Kidney epithelial cell (primary cell): ENCODE data around the gene CLRN3. TPM values are rescaled to one million over a fixed set of nuclear protein-coding genes. Genes with fewer than 3 reads are reported as not detected.

Source experiments
- DNase-seq: peaks from one replicate; pipeline ENCODE4 v3.0.0-alpha.2; 2010; ENCODE audit warnings: low read depth
- H3K27me3 ChIP-seq: 2 replicates; pipeline ENCODE4 v1.6.0; 2011; ENCODE audit warnings: low read length; ENCODE audit not compliant: control insufficient read depth, insufficient read depth
- H3K36me3 ChIP-seq: 2 replicates; pipeline ENCODE4 v1.5.1; 2011; ENCODE audit warnings: low read length; ENCODE audit not compliant: control insufficient read depth, insufficient read depth
- H3K4me3 ChIP-seq: 2 replicates; pipeline ENCODE4 v1.5.1; 2011; ENCODE audit warnings: low read depth, mild to moderate bottlenecking, control low read depth, low read length
- total RNA-seq: library from RNA; depleted of rRNA; stranded (reverse); fragments of >200 nt; gene quantifications from 2 replicates; pipeline ENCODE4 v1.2.3, GENCODE V29; 2015
- TF ChIP-seq, protein P1 (sequence below): IDR thresholded peaks from 2 replicates; pipeline ENCODE4 v1.5.1; 2011; ENCODE audit warnings: mild to moderate bottlenecking, moderate library complexity, low read length, control low read depth, inconsistent platforms; ENCODE audit not compliant: insufficient read depth, poor library complexity, severe bottlenecking

CLRN3 gene
- total RNA-seq, 1 donor from 2014 or later: not detected

DNA sequence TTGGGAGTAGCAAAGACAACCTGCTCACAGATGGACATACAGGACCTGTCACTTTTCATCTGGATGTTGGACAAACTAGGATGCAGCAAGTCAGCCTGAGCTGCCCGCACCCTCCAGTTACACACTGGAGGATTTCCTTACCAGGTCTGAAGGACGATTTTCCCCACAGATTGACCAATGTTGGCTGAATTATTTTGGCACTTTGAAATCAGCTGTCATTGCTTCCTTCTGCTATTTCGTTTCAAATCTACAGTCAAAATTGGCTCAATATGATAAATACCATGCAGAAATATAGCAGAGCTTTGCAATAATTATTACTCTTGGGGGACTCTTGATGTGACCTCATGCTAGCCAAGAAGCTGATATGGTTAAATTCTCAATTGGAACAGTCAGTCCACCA lies 2.5 kb downstream of the CLRN3 start:
- TF ChIP-seq, protein P1, sequence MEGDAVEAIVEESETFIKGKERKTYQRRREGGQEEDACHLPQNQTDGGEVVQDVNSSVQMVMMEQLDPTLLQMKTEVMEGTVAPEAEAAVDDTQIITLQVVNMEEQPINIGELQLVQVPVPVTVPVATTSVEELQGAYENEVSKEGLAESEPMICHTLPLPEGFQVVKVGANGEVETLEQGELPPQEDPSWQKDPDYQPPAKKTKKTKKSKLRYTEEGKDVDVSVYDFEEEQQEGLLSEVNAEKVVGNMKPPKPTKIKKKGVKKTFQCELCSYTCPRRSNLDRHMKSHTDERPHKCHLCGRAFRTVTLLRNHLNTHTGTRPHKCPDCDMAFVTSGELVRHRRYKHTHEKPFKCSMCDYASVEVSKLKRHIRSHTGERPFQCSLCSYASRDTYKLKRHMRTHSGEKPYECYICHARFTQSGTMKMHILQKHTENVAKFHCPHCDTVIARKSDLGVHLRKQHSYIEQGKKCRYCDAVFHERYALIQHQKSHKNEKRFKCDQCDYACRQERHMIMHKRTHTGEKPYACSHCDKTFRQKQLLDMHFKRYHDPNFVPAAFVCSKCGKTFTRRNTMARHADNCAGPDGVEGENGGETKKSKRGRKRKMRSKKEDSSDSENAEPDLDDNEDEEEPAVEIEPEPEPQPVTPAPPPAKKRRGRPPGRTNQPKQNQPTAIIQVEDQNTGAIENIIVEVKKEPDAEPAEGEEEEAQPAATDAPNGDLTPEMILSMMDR: no peak
- Histone ChIP-seq H3K4me3 (no peak overlapping the region), H3K27me3 (no peaks in the 10 kb centered on the region), H3K36me3 (no peaks in the 10 kb centered on the region)
- DNase-seq: no peak

DNA sequence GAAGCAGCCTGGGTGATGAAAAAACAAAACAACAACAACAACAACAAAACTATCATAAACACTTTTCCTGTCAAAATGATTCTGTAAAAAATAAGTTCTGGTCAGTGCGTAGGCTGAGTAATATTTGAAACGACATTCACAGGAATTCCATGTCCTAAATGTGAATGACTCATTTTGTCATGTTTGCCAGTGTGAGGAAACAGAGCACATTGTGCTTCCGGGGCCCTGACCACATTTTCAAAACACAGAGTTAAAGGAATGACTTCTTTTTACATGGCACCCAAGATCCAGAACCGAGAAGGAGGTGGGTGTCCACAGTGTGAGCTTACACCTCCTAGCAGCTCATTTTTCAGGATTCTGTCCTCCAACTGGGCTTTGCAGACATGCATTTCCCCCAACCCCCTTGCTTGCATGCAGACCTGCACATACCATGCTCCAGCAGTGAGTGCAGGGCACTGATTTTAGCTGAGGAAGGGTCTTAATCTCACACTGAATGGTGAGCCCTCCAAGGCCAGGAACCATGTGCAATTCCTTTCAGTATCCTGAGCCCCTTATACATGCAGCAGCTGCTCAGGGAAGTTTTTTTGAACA lies 3.0 kb downstream of the CLRN3 start:
- H3K36me3 ChIP-seq: no peaks in the 10 kb centered on the region
- peak; percentile 34 for DNase-seq
- H3K27me3 ChIP-seq: no peaks in the 10 kb centered on the region
- TF ChIP-seq, protein P1: no peak
- H3K4me3 ChIP-seq: no peak overlapping the region

DNA sequence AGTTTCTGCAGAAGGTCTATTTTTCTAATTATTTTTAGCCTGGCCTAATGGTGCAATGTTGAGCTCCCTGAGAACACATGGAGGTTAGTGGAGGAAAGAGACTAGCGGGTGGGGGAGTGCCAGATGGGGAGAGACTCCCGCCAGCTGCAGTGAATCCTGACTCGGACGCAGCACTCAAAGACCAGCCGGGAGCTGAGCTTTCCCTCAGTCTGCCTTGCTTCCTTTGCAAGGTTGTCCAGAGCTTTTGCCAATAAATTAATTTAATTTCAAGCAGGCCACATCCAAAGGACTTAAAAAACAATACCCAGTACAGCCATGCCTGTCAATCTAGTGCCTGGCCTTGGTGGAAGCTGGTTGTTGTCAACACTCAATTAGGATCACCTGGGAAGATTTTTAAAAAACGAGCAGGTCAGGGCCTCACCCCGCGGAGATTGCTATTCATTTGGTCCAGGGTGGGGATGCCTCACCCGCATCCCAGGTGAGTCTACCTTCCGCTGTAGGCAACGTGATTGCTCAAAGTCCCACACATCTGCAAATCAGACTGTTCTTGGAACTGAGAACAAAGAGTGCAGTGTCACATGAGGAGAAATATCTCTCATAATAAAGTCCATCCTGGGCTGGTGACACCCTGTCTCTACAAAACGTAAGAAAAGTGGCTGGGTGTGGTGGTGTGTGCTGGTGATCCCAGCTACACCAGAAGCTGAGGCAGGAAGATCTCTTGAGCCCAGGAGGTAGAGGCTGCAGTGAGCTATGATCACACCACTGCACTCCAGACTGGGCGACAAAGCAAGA lies 4.0 kb downstream of the CLRN3 start:
- H3K4me3 ChIP-seq: no peak overlapping the region
- H3K27me3 ChIP-seq: no peaks in the 10 kb centered on the region
- DNase-seq: no peak
- no peaks in the 10 kb centered on the region for H3K36me3 ChIP-seq
- TF ChIP-seq, protein P1: no peak

DNA sequence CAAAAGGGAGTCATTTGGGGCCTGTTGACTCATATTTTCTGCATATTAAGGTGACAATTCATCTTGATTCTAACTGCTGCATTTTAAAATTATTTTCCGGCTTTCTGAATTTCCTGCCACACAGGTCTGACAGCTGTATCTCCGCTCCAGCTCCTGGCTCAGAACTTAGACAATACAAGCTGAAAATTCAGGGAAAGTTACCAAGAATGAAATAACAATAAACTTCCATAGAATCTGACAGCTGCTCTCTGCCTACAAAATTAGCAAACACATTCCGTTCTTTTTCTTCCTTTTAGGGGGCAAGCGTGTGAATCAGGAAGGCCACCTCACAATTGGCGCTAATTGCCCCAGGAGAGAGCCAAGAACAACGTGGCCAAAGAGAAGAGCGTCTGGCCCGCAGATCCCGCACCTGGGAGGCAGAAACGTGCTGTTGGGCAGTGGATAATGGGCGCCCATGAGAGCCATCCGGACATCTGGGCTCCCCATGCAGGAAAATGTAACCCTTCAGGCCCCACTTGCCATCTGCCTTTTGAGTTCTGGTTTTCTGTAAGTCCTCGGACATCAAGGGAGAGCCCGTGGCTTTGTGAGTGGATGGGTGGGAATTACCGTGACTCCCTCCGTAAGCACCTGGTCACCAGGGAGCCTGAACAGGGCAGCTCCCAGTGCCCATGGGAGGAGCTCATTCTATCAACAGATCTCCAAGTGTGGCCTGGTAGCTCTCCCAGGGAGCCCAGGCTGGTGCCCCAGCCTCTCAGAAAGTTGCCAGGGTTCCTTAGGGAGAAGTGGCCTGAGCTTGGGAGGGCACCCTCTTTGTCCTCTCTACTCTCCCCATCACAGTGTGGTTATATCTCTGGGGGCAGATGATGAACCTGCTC lies 5.0 kb downstream of the CLRN3 start:
- no peak overlapping the region for H3K4me3 ChIP-seq

DNA sequence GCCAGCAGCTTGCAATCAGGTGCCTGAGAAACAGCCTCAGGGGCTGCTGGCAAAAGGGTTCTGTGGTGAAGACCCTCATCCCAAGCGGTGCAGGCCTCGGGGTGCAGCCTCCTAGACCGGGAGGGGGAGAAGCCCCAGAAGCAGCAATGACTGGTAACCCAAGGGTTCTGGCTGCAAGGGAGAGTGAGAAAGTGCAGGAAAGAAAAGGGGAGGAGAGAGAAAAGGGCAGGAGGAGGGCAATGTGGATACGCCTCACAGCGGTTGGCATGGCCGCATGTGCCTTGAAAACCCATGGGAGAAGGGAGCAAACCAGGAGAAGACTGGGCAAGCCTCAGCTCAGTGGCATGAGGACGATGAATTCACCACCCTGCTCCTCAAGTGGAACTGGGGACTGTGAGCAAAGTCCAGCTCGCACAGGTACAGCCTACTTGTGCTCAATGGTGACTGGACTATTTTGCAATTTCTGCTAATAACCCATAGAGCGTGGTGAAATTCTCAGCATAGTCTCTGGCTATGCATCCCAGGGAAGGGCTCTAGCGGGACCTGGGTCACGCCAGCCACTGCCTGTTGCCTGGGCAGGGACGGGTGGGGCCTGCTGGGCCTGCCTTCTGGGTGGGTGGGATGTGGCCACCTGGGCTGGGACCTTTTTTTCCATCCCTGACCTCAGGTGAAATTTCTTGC lies 6.2 kb downstream of the CLRN3 start:
- no peaks in the 10 kb centered on the region for H3K27me3 ChIP-seq
- TF ChIP-seq, protein P1: no peak
- no peaks in the 10 kb centered on the region for H3K36me3 ChIP-seq
- no peak overlapping the region for H3K4me3 ChIP-seq
- no peak for DNase-seq

More for the DNA sequence above, 5.0 kb downstream of the CLRN3 start:
- H3K27me3 ChIP-seq: no peaks in the 10 kb centered on the region
- DNase-seq: no peak
- no peaks in the 10 kb centered on the region for H3K36me3 ChIP-seq
- TF ChIP-seq, protein P1: no peak
